Activated CD4-positive, alpha-beta T cell treated with anti-CD3 and anti-CD28 coated beads, Interleukin-2, amount 10 ng/mL, durations not matched to agents 24 days and 14 days (primary cell): ENCODE results near the gene C1orf174. TPM values are rescaled to one million over a fixed set of nuclear protein-coding genes. Genes with fewer than 3 reads are reported as not detected.

Experiments
- DNase-seq: peaks from one replicate; pipeline ENCODE4 v3.0.0; 2022
- H3K27ac Mint-ChIP-seq: one replicate; pipeline ENCODE4 v1.8.0; 2022; ENCODE audit warnings: mild to moderate bottlenecking, mixed read lengths
- H3K27me3 Mint-ChIP-seq: one replicate; pipeline ENCODE4 v1.8.0; 2022; ENCODE audit warnings: mixed read lengths
- H3K36me3 Mint-ChIP-seq: one replicate; pipeline ENCODE4 v1.8.0; 2022; ENCODE audit warnings: low read depth, mild to moderate bottlenecking, mixed read lengths
- H3K4me1 Mint-ChIP-seq: one replicate; pipeline ENCODE4 v1.8.0; 2021; ENCODE audit warnings: mixed read lengths
- H3K4me3 Mint-ChIP-seq: one replicate; pipeline ENCODE4 v1.8.0; 2022; ENCODE audit warnings: mild to moderate bottlenecking, moderate library complexity, mixed read lengths
- H3K9me3 Mint-ChIP-seq: one replicate; pipeline ENCODE4 v1.8.0; 2021; ENCODE audit warnings: mixed read lengths
- intact Hi-C: fragments of 100-400 bp; cut with micrococcal nuclease; formaldehyde crosslinking; loops from one replicate; pipeline ENCODE4 v1.15.1; 2023
- total RNA-seq: library from RNA; stranded (reverse); gene quantifications from 2 replicates; pipeline ENCODE4 v1.2.3, GENCODE V29; 2022

Gene C1orf174
- total RNA-seq, 1 donor from 2014 or later, result 51.5 TPM

DNA sequence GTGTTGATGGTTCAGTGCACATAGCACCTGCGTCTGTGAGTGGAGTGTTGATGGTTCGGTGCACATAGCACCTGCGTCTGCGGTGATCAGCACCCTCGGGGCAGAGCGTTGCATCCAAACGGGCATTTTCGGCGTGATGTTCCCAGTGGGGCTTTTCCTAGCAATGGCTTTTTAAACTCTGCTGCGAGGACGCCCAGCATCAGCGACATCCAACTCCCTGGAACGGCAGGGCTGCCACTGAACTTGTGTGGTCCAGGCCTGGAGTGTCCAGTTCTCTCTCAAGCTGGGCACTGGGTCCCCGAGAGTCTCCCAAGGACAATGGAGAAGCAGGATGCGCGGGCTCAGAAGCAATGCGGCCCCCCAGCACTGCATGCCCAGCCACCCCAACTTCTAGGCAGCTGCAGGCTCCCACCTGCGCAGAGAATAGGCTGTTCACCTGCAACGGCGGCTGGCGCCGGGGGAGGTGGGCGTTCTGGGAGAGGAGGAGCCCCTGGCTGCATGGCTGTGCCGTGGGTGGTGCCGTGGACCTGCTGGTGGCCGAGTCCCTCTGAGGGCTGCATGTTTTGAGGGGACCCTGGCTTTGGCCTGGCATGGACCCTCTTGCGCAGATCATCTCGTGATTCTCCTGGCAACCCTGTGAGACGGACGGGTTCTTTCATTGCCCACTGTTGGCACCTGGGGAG, 10.1 kb upstream of the C1orf174 start:
- H3K27me3 Mint-ChIP-seq, result no peaks in the 10 kb centered on the region
- H3K9me3 Mint-ChIP-seq, result no peaks in the 10 kb centered on the region
- intact Hi-C loops, result loop anchor here (10.0 kb wide), 1 partner anchor 1835 kb away; no protein-coding TSS in a partner anchor

DNA sequence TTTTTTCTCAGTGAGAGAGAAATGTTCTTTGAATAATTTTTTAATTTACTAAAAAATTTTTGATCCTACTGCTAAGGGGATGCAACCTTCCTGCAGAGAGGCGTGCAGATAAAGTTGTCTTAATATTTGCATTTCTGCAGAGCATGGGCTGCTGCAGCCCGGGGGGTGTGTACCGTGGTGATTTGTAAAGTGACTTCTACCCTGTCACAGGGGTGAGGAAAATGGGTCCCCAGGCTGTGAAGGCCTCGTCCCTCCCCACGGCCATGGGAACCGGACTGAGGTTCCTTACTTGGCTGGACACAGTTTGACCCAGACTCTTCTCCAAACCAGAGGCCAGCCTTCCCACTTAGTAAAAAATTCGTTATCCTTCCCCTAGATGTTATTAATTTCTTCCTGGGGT, 9.5 kb upstream of the C1orf174 start:
- Mint-ChIP-seq H3K4me1 (no peaks in the 10 kb centered on the region), H3K9me3 (no peaks in the 10 kb centered on the region), H3K27me3 (no peaks in the 10 kb centered on the region), H3K4me3 (no peak overlapping the region), H3K27ac (no peak overlapping the region), H3K36me3 (no peaks in the 10 kb centered on the region)
- intact Hi-C loops, result loop anchor here (10.0 kb wide), 1 partner anchor 1835 kb away; no protein-coding TSS in a partner anchor
- no peak for DNase-seq

More for the DNA sequence above, 10.1 kb upstream of the C1orf174 start:
- H3K4me1 Mint-ChIP-seq, result no peaks in the 10 kb centered on the region
- no peak overlapping the region for H3K27ac Mint-ChIP-seq
- no peak overlapping the region for H3K4me3 Mint-ChIP-seq
- no peak for DNase-seq
- H3K36me3 Mint-ChIP-seq, result no peaks in the 10 kb centered on the region

DNA sequence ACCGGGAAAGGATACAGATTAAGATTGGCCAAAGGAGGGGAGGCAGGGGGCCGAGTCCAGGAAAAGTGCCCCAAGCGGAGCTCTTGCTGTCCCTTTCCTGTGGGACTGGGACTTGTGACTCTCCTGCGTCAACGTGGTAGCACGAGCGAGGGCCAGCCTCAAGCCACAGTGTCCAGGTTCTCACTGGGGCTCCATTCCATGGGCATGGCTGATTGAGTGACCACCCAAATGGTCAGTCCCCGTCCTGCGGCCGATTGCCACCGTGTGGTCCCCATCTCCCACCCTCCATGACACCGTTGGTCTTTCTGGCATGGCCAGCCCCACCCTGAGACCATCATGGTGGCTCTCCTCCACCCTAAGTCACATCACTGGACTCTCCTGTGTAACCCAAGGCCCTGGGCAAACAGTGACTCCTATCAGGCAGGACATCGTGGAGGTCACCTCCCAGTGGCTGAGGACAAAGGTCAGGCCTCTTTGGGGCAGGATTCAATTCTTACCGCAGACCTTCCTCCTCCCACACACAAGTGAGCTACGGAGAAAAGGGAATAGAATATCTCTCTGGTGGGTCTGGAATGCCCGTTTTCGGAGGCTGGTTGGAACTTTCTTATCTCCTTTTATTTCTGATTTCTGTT, 8.9 kb upstream of the C1orf174 start:
- no peaks in the 10 kb centered on the region for H3K36me3 Mint-ChIP-seq
- no peaks in the 10 kb centered on the region for H3K27me3 Mint-ChIP-seq
- intact Hi-C loops, result no loop called here
- no peak overlapping the region for H3K4me3 Mint-ChIP-seq
- H3K27ac Mint-ChIP-seq, result no peak overlapping the region
- DNase-seq, result no peak
- no peaks in the 10 kb centered on the region for H3K9me3 Mint-ChIP-seq
- H3K4me1 Mint-ChIP-seq, result no peaks in the 10 kb centered on the region

DNA sequence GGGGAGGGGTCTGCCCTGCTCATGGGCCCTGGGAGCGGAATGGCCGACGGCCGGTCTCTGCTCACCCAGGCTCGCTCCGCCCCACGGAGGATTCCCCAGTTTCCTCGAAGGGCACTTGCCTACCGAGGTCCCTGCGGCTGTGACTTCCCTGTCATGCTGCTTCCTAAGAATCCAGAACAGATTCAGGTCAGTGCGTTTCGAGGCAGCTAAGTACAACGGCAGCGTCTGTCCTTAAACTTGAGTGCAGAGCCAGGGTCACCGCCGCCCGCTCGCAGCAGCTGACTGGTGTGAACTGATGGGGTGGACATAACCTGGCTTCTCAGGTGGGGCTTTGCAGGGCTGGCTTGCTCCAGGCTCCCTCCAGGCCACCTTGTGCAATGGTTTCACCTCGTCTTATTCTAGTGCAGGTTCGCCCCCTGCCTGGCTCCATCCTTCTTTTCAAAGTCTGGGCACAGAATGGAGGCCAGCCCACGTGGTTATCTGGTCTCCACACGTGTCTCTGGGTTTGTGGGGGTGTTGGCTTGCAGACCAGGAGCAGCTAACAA, 7.6 kb upstream of the C1orf174 start:
- no peak for DNase-seq
- Mint-ChIP-seq H3K27ac (no peak overlapping the region), H3K9me3 (no peaks in the 10 kb centered on the region), H3K36me3 (no peaks in the 10 kb centered on the region), H3K27me3 (no peaks in the 10 kb centered on the region), H3K4me1 (peaks cover 13% of the 10 kb centered on the region), H3K4me3 (no peak overlapping the region)
- intact Hi-C loops, result no loop called here

DNA sequence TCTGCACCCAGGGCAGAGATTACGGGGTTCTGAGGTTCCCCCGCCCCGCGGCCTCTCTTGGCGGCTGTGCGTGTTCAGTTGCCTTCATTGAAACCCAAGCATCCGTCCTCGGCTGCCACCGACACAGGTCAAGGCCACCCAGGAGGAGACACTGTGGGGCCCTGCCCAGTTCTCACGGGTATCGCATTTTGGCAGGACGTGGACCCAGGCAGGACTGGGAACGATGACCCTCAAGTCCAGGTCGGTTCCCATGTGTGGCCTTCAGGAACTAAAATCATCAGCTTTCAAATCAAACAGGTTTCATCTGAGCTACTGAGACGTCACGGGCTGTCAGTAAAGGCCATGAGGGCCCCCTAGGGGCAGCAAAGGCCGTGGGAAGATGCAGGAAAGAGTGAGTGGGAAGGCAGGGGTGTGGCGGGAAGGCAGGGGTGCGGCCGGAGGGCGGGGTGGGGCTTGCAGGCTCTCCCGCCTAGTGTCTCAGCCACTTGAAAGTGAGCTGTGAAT, 7.0 kb upstream of the C1orf174 start:
- Mint-ChIP-seq H3K36me3 (no peaks in the 10 kb centered on the region), H3K4me1 (peaks cover 17% of the 10 kb centered on the region), H3K27ac (no peak overlapping the region), H3K4me3 (no peak overlapping the region), H3K9me3 (no peaks in the 10 kb centered on the region), H3K27me3 (no peaks in the 10 kb centered on the region)
- peak; percentile 70 for DNase-seq
- intact Hi-C loops, result no loop called here

DNA sequence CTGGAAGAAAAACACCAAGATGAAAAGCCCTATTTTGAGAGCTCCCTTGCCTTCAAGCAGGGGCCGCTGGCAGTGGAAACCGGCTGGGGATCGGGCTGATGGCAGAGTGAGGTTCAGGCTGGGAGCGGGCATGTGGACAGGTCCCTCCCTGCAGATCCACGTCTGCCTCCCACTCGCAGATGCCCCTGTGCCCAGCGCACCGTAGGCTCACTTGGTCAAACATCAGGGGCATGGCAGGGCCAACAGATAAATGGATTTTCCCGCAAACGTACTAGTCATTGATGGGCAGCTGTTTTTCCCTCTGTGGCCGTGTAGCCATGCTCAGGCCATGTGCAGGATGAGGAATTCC, 6.6 kb upstream of the C1orf174 start:
- intact Hi-C loops, result no loop called here
- Mint-ChIP-seq H3K27ac (no peak overlapping the region), H3K27me3 (no peaks in the 10 kb centered on the region), H3K4me3 (no peak overlapping the region), H3K9me3 (no peaks in the 10 kb centered on the region), H3K36me3 (no peaks in the 10 kb centered on the region), H3K4me1 (peaks cover 19% of the 10 kb centered on the region)
- no peak for DNase-seq

DNA sequence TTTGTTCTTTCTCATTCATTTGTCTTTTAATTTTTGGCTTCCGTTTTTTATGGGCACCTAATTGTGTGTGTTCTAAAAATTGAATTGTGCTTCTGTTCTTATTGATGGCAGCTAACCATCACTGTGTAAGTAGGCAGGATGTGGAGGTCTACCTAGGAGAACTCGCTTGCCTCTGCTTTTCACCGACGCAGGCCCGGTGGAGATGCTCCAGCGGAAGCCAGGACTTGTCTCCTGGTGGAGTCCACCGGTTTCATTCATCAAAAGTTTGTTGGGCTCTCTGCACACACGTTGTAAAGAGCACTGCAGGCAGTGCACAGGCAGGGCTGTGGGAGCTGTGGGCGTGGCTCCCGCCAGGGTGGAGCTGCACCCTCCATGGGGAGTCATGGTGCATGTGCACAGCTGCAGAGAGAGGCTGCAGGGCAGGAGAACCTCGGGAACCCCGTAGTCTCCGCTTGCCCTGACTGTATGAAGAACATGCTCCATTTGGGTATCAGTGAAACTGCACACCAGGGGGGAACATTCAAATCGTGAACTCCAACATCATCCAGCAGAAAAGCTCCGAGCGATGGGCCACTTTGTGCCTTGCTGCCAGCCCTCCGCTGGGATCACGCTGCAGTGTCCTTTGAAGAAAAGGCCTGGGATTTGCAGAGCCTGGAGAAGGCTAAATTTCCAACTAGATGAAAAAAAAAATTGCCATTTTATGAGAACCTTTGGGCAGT, 6.0 kb upstream of the C1orf174 start:
- Mint-ChIP-seq H3K4me1 (peaks cover 21% of the 10 kb centered on the region), H3K4me3 (no peak overlapping the region), H3K9me3 (no peaks in the 10 kb centered on the region), H3K27me3 (no peaks in the 10 kb centered on the region), H3K27ac (no peak overlapping the region), H3K36me3 (no peaks in the 10 kb centered on the region)
- DNase-seq, result no peak
- intact Hi-C loops, result no loop called here

DNA sequence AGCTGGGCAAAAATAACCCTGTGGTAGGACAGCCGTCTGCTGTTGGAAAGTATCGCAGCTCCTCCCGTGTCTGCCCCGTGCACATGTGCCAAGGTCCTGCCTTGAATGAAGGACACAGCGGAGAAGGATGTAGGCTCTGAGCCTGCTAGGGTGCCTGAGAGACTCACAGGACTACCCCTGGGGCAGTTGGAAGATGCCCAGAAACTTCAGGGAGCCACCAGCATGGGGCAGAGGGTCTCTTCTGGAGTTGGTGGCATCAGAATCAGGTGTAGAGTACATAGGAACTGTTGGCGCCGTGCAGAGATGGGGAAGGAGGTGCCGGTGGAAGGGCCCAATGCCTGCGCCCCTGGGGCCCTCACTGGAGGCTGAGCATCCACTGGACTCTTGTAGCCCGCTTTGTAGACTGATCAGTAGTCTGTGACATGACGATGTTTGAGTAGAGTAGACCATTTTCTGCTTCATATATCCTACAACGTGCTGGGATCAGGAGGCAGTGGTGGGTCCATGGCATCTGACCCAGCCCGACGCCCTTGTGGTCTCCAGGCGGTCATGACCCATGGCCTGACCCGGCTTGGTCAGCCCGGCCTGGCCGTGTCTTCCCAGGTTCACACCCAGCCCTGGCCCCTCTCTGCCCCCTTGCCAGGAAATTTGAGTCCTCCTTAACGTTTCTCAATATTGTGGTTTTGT, 5.3 kb upstream of the C1orf174 start:
- H3K4me1 Mint-ChIP-seq, result peaks cover 21% of the 10 kb centered on the region
- no peaks in the 10 kb centered on the region for H3K9me3 Mint-ChIP-seq
- no peak overlapping the region for H3K4me3 Mint-ChIP-seq
- no peak for DNase-seq
- H3K27ac Mint-ChIP-seq, result no peak overlapping the region
- intact Hi-C loops, result no loop called here
- no peaks in the 10 kb centered on the region for H3K27me3 Mint-ChIP-seq
- no peaks in the 10 kb centered on the region for H3K36me3 Mint-ChIP-seq

DNA sequence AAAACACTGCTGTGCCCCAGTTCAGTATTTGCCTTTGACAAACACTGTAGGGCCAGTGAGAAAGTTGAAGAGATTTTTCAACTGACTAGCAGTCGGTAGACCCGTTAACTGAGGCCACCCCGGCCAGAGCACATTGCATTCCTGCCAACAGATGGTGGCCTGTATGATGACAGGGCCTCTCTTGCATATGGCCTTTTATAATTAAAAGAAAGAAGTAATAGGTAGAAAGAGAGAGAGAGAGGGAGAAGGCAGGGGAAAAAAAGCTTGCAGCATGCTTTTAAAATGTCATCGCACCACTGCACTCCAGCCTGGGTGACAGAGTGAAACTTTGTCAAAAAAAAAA, 4.7 kb upstream of the C1orf174 start:
- intact Hi-C loops, result no loop called here
- no peaks in the 10 kb centered on the region for H3K9me3 Mint-ChIP-seq
- H3K27me3 Mint-ChIP-seq, result no peaks in the 10 kb centered on the region
- no peak overlapping the region for H3K27ac Mint-ChIP-seq
- H3K36me3 Mint-ChIP-seq, result peaks cover 1% of the 10 kb centered on the region
- no peak for DNase-seq
- H3K4me3 Mint-ChIP-seq, result no peak overlapping the region
- H3K4me1 Mint-ChIP-seq, result peaks cover 23% of the 10 kb centered on the region

DNA sequence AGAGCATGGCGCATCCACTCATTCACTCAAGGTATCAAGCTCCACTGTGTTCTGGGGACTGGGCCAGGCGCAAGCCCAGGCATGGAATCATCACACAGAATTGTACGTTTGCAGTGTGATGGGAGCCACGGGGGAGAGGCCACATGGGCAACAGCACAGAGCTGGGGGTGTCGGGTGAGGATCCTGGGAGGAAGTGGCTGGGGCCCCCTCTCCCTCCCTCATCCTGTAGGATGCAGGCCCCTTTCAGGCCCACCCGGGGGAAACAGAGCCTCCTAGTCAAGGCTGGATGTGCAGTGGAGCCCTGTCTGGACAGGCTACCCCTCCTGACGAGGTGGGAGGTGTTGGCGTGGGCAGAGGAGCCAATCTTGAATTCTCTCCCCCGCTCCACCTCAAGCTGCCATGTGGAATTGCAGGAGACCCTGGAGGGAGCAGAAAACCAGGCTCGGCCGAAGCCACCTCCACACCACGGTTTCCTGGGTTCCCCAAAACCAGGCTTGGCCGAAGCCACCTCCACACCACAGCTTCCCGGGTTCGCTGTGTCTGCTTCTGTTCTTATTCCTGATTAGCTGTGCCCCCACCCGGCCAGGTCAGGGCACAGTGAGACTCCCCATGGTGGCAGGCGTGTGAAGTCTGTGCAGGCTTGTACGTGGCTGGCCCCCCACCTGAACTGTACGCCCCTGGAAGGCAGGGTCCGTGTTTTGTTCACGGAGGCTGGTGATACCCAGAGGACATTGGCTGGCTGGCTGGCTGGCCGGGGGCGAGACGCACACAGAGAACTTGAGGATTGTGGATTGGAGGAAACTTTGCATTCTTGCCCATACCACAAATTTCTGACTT, 4.2 kb upstream of the C1orf174 start:
- no peaks in the 10 kb centered on the region for H3K9me3 Mint-ChIP-seq
- DNase-seq, result no peak
- no peaks in the 10 kb centered on the region for H3K27me3 Mint-ChIP-seq
- H3K27ac Mint-ChIP-seq, result peak overlapping the region; percentile 81
- peaks cover 1% of the 10 kb centered on the region for H3K36me3 Mint-ChIP-seq
- peaks cover 25% of the 10 kb centered on the region for H3K4me1 Mint-ChIP-seq
- H3K4me3 Mint-ChIP-seq, result peak overlapping the region; percentile 10
- intact Hi-C loops, result no loop called here

DNA sequence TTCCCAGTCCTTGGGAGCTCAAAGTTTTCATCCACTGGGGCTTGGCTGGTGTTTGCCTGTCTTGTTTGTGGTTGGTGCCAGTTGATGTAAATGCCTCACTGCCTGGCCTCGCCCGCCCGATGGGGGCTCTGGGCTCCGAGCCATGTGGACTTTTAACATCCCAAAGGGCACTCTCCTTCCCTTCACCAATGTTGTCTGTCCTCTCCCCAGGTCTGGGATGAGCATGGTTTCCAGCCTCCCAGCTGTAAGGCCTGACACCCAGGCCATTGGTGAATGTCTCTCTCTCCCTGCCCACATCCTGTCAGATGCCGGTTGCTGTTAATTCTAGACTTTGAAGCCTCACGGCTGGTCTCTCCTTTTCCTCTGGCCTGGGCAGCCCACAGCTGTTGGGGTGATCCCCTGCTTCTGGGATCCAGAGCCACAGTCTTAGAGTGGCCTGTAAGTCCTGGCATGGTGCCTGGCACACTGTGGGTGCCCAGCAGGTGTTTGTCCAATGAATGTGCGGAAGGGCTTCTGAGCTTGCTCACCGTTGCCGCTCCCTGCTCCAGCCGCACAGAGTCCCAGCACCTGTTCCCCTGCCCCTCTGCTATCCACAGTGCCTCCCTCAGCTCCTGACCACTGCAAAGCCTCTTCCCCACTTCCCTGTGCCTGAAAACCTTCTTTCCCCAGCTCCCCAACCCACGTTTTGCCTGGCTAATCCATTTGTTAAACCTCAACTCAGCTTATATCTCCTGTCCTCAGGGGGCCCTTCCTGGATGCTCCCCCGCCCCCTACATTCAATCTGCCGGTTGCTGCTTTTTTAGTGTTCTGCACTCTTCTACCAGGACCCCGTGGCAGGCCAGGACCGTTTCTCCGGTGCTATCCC, 3.3 kb upstream of the C1orf174 start:
- intact Hi-C loops, result no loop called here
- Mint-ChIP-seq H3K27ac (peak overlapping the region; percentile 81), H3K27me3 (no peaks in the 10 kb centered on the region), H3K9me3 (no peaks in the 10 kb centered on the region), H3K36me3 (peaks cover 5% of the 10 kb centered on the region), H3K4me3 (peak overlapping the region; percentile 10), H3K4me1 (peaks cover 30% of the 10 kb centered on the region)
- DNase-seq, result peak; percentile 71

DNA sequence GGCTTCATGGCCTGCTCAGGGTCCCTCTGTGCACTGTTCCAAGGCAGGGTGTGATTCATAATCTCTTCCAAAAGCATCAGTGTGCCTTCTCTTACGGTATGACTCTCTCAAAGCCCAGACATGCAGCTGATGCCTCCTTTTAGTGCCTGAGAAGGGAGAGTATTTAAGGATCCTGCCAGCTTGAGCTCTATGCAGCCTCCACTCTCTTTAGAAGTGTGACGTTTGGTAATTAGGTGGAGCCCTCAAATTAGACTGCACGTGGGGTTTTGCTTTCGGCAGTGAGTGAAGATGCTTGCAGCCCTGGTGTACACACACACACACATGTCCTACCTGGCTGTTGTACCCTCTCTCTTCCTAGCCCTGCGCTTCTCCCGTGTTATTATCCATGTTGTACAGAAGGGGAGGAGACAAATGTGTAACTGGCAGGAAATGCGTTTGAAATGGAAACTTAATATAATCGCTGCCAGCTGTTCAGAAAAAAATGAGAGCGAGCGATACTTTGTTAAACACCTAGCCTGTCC, 2.6 kb upstream of the C1orf174 start:
- peak; percentile 74 for DNase-seq
- no peaks in the 10 kb centered on the region for H3K27me3 Mint-ChIP-seq
- H3K27ac Mint-ChIP-seq, result peak overlapping the region; percentile 81
- peaks cover 11% of the 10 kb centered on the region for H3K36me3 Mint-ChIP-seq
- H3K4me3 Mint-ChIP-seq, result peak overlapping the region; percentile 63
- intact Hi-C loops, result no loop called here
- H3K4me1 Mint-ChIP-seq, result peaks cover 32% of the 10 kb centered on the region
- H3K9me3 Mint-ChIP-seq, result no peaks in the 10 kb centered on the region
